ENCODE measurements around the gene RAB3IL1.

RAB3IL1 gene

DNA sequence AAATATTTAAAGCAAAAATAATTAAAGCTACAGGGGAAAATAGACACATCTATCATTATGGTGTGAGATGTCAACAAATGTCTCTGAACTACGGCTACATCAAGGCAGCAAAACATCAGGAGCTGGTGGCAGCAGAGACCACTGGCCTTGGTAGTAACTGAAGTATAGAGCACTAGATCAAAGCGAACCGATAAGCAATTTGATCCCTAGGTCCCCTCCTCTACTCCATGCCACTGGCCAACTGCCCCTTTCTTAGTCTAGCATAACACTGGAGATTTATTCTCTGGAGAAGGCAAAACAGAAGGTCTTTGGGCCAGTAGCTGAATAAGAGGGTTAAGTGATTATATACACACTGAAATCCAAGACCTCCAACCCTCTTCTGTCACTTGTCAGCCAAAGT is 13.6 kb upstream of the RAB3IL1 start:
- Histone ChIP-seq H3K4me1 (ENCODE audit: control insufficient read depth, insufficient read depth, low read length) (no peaks in the 10 kb centered on the region), H3K36me3 (ENCODE audit: control insufficient read depth, insufficient read depth, low read length) (no peaks in the 10 kb centered on the region), H3K4me3 (ENCODE audit: low read length) (no peak overlapping the region), H3K9me3 (ENCODE audit: control insufficient read depth, insufficient read depth, low read length) (no peaks in the 10 kb centered on the region), H3K27ac (ENCODE audit: low read length) (no peak overlapping the region), H3K27me3 (ENCODE audit: control insufficient read depth, insufficient read depth, low read length) (no peaks in the 10 kb centered on the region)
- no peak for DNase-seq (ENCODE audit: low read depth, low spot score)
- no CpG with 5 or more reads among the region's 3 CpGs for WGBS (ENCODE audit: insufficient coverage, insufficient read length)

DNA sequence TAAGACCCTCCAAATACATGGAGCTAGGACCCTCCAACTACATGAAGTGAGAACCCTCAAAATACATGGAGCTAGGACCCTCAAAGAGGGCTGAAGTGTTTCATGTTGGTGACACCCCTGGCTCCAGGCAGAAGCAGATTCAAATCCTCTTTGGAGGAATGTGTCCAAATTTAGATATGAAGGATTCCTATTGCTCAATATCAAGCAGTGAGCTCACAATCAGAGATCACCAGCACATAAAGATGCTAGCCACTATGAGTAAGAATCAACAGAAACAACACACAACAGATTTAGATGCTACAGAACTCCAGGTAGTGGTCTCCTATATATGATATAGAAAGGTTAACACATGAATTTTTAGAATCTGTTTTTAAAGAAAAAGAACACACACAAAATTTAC is 11.2 kb upstream of the RAB3IL1 start:
- H3K36me3 ChIP-seq (ENCODE audit: control insufficient read depth, insufficient read depth, low read length): no peaks in the 10 kb centered on the region
- no peak overlapping the region for H3K4me3 ChIP-seq (ENCODE audit: low read length)
- no peak overlapping the region for H3K27ac ChIP-seq (ENCODE audit: low read length)
- DNase-seq (ENCODE audit: low read depth, low spot score): no peak
- no peaks in the 10 kb centered on the region for H3K27me3 ChIP-seq (ENCODE audit: control insufficient read depth, insufficient read depth, low read length)
- no peaks in the 10 kb centered on the region for H3K9me3 ChIP-seq (ENCODE audit: control insufficient read depth, insufficient read depth, low read length)
- 0 out of 2 replicates have a peak, but pooled peaks cover 1% of the 10 kb centered on the region for H3K4me1 ChIP-seq (ENCODE audit: control insufficient read depth, insufficient read depth, low read length)

DNA sequence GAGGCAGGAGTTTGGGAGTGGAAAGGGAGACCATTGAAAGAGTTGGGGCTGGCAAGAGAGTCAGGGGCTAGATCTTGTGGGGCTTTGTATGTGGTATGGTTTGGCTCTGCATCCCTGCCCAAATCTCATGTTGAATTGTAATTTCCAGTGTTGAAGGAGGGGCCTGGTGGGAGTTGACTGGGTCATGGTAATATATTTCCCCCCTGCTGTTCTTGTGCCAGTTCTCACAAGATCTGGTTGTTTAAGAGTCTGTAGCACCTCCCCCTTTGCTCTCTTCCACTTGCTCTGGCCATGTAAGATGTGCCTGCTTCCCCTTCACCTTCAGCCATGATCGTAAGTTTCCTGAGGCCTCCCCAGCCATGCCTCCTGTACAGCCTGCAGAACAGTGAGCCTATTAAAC is 10.1 kb upstream of the RAB3IL1 start:
- H3K36me3 ChIP-seq (ENCODE audit: control insufficient read depth, insufficient read depth, low read length): no peaks in the 10 kb centered on the region
- no peaks in the 10 kb centered on the region for H3K9me3 ChIP-seq (ENCODE audit: control insufficient read depth, insufficient read depth, low read length)
- H3K4me1 ChIP-seq (ENCODE audit: control insufficient read depth, insufficient read depth, low read length): peaks cover 3% of the 10 kb centered on the region
- no peak overlapping the region for H3K27ac ChIP-seq (ENCODE audit: low read length)
- no CpG with 5 or more reads among the region's 1 CpG for WGBS (ENCODE audit: insufficient coverage, insufficient read length)
- DNase-seq (ENCODE audit: low read depth, low spot score): no peak
- no peaks in the 10 kb centered on the region for H3K27me3 ChIP-seq (ENCODE audit: control insufficient read depth, insufficient read depth, low read length)
- no peak overlapping the region for H3K4me3 ChIP-seq (ENCODE audit: low read length)

DNA sequence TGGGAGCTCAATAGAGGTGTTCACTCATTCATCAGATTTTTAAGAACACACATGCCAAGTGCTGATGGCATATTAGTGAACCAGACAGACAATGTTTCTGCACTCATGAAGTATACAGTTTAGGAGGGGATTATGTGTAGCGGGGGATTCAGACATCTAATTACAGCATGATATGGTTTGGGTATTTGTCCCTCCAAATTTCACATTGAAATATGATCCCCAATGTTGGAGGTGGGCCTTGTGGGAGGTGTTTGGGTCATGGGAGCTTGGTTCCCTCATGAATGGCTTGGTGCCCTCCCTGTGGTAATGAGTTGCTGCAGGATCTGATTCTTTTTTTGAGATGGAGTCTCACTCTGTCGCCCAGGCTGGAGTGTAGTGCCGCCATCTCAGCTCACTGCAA is 8.9 kb upstream of the RAB3IL1 start:
- no peak for DNase-seq (ENCODE audit: low read depth, low spot score)
- WGBS (ENCODE audit: insufficient coverage, insufficient read length): no CpG with 5 or more reads among the region's 3 CpGs
- peaks cover 3% of the 10 kb centered on the region for H3K4me1 ChIP-seq (ENCODE audit: control insufficient read depth, insufficient read depth, low read length)
- no peaks in the 10 kb centered on the region for H3K9me3 ChIP-seq (ENCODE audit: control insufficient read depth, insufficient read depth, low read length)
- no peaks in the 10 kb centered on the region for H3K27me3 ChIP-seq (ENCODE audit: control insufficient read depth, insufficient read depth, low read length)
- no peaks in the 10 kb centered on the region for H3K36me3 ChIP-seq (ENCODE audit: control insufficient read depth, insufficient read depth, low read length)
- H3K4me3 ChIP-seq (ENCODE audit: low read length): no peak overlapping the region
- H3K27ac ChIP-seq (ENCODE audit: low read length): no peak overlapping the region

DNA sequence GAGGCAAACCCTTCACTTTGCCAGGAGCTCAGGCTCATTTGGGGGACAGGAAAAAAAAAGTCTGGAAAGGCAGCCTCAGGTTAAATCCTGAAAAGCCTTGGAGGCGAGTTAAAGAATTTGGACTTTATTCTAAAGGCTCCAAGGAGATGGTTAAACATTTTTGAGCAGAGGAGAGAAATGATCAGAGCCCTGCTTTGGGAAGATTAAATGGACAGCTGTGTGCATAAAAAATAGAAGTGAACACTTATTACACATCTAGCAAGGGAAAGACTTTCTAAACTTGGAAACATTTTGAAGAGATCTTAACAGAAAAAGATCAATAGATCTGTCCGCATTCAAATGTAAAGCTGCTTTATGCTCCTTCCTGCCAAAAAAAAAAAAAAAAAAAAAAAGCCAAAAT is 8.4 kb upstream of the RAB3IL1 start:
- no peak overlapping the region for H3K27ac ChIP-seq (ENCODE audit: low read length)
- no peaks in the 10 kb centered on the region for H3K27me3 ChIP-seq (ENCODE audit: control insufficient read depth, insufficient read depth, low read length)
- no peak overlapping the region for H3K4me3 ChIP-seq (ENCODE audit: low read length)
- DNase-seq (ENCODE audit: low read depth, low spot score): no peak
- H3K4me1 ChIP-seq (ENCODE audit: control insufficient read depth, insufficient read depth, low read length): peaks cover 3% of the 10 kb centered on the region
- no CpG with 5 or more reads among the region's 2 CpGs for WGBS (ENCODE audit: insufficient coverage, insufficient read length)
- H3K36me3 ChIP-seq (ENCODE audit: control insufficient read depth, insufficient read depth, low read length): no peaks in the 10 kb centered on the region
- no peaks in the 10 kb centered on the region for H3K9me3 ChIP-seq (ENCODE audit: control insufficient read depth, insufficient read depth, low read length)

GRCh38 chr11:61924064-61924455 is 6.7 kb upstream of the RAB3IL1 start:
- no CpG with 5 or more reads among the region's 6 CpGs for WGBS (ENCODE audit: insufficient coverage, insufficient read length)
- peaks cover 3% of the 10 kb centered on the region for H3K4me1 ChIP-seq (ENCODE audit: control insufficient read depth, insufficient read depth, low read length)
- no peaks in the 10 kb centered on the region for H3K9me3 ChIP-seq (ENCODE audit: control insufficient read depth, insufficient read depth, low read length)
- H3K27me3 ChIP-seq (ENCODE audit: control insufficient read depth, insufficient read depth, low read length): no peaks in the 10 kb centered on the region
- no peaks in the 10 kb centered on the region for H3K36me3 ChIP-seq (ENCODE audit: control insufficient read depth, insufficient read depth, low read length)
- DNase-seq (ENCODE audit: low read depth, low spot score): no peak
- H3K27ac ChIP-seq (ENCODE audit: low read length): no peak overlapping the region
- no peak overlapping the region for H3K4me3 ChIP-seq (ENCODE audit: low read length)

DNA sequence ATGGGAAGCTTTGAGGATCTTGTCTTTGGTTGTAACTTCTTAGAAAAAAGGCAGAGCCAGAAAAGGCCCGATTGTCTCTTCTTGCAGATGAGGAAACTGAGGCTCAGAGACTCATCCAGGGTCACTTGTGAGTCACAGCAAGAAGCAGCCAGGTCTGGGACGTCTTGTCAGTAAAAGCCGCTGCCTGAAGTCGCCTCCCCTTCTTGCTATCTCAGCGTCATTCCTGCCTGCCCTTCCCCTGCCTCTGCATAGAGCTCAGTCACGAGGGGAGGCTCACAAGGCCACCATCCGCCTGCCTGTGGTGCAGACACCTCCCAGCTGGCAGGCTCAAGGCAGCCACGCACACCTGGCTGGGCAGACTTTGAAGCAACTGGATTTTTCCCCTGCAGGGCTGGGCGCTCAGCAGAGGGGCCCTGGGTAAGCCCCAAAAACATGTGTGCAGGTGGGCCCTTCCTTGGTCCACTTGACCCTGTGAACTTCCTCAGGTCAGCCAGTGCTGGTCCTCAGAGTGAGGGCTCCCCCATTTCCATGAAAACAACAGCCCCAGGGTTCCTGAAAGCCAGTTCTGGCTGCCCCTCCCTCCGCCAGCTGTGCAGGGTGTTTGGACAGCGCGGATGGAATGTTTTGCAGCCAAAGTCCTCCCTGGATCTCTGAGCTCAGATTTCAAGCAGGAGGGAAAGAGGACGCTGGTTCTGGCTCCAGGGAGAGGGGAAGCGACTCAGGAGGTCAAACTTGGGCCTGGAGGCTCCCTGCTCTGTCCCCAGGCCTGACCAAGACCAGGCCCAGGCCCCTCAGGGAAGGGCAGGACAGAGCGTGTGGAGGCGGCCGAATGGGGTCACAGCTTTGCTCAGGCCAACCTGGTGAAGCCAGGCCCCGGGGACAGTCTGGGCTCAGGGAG is 6.0 kb upstream of the RAB3IL1 start:
- no peak for DNase-seq (ENCODE audit: low read depth, low spot score)
- Histone ChIP-seq H3K4me3 (ENCODE audit: low read length) (no peak overlapping the region), H3K9me3 (ENCODE audit: control insufficient read depth, insufficient read depth, low read length) (no peaks in the 10 kb centered on the region), H3K4me1 (ENCODE audit: control insufficient read depth, insufficient read depth, low read length) (peaks cover 3% of the 10 kb centered on the region), H3K27ac (ENCODE audit: low read length) (no peak overlapping the region), H3K27me3 (ENCODE audit: control insufficient read depth, insufficient read depth, low read length) (no peaks in the 10 kb centered on the region), H3K36me3 (ENCODE audit: control insufficient read depth, insufficient read depth, low read length) (no peaks in the 10 kb centered on the region)
- WGBS (ENCODE audit: insufficient coverage, insufficient read length): no CpG with 5 or more reads among the region's 18 CpGs

GRCh38 chr11:61922539-61922938 is 5.2 kb upstream of the RAB3IL1 start:
- no CpG with 5 or more reads among the region's 6 CpGs for WGBS (ENCODE audit: insufficient coverage, insufficient read length)
- Histone ChIP-seq H3K4me3 (ENCODE audit: low read length) (no peak overlapping the region), H3K27ac (ENCODE audit: low read length) (no peak overlapping the region), H3K27me3 (ENCODE audit: control insufficient read depth, insufficient read depth, low read length) (no peaks in the 10 kb centered on the region), H3K36me3 (ENCODE audit: control insufficient read depth, insufficient read depth, low read length) (no peaks in the 10 kb centered on the region), H3K4me1 (ENCODE audit: control insufficient read depth, insufficient read depth, low read length) (peaks cover 3% of the 10 kb centered on the region), H3K9me3 (ENCODE audit: control insufficient read depth, insufficient read depth, low read length) (no peaks in the 10 kb centered on the region)
- DNase-seq (ENCODE audit: low read depth, low spot score): no peak

- Histone ChIP-seq H3K27me3 (ENCODE audit: control insufficient read depth, insufficient read depth, low read length) (no peaks in the 10 kb centered on the region; the same call in 1 of the 2 replicates), H3K9me3 (ENCODE audit: control insufficient read depth, insufficient read depth, low read length) (no peaks in the 10 kb centered on the region), H3K27ac (ENCODE audit: low read length) (no peak overlapping the region), H3K36me3 (ENCODE audit: control insufficient read depth, insufficient read depth, low read length) (no peaks in the 10 kb centered on the region), H3K4me3 (ENCODE audit: low read length) (no peak overlapping the region), H3K4me1 (ENCODE audit: control insufficient read depth, insufficient read depth, low read length) (peaks cover 3% of the 10 kb centered on the region)
- WGBS (ENCODE audit: insufficient coverage, insufficient read length): no CpG with 5 or more reads among the region's 3 CpGs
- DNase-seq (ENCODE audit: low read depth, low spot score): no peak
Observed at GRCh38 chr11:61921446-61921845, 4.1 kb upstream of the RAB3IL1 start.

DNA sequence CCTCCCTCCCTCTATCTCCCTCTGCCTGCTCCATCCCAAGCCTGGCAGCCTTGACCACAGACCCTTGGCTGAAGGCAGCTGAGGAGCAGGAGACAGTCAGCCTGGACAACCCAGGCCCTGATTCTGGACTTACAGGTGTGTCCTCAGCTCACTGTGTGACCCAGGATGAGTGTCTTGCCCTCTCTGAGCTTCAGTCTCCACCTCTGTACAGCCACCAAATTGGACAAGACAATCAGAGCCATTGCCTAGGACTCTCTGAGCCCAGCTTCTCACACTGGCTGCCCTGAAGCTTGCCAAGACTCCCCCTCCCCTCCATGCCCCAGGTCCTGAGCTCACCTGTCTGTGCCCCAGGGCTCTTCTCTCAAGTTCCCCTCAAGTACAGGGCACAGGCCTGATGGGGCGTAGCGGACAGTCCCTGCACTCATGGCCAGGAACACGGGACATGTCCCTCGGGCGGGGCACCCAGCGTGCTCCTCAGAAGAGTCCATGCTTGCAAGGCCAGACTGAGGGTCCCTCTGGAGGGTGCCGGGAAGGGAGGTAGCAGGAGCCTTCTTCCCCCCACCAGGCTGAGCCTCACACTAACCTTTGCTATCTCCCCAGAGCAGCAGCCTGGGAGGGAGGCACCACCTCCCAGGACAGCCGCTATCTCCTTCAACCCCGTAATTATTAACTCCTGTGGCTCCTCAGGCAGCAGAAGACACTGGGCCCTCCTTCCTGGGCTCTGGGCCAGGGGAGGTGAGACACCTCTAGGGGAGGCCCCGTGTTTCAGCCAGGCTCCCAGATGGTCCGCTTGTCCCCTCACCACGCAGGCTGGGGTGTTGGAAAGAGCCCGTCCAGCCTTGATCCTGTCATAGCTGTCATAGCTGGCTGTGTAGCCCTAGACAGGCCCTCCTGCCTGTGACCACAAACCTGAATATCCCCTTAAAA is 2.6 kb upstream of the RAB3IL1 start:
- WGBS (ENCODE audit: insufficient coverage, insufficient read length): no CpG with 5 or more reads among the region's 13 CpGs
- H3K27ac ChIP-seq (ENCODE audit: low read length): no peak overlapping the region

More for the DNA sequence above, 2.6 kb upstream of the RAB3IL1 start:
- DNase-seq (ENCODE audit: low read depth, low spot score): no peak
- Histone ChIP-seq H3K4me1 (ENCODE audit: control insufficient read depth, insufficient read depth, low read length) (peaks cover 3% of the 10 kb centered on the region), H3K9me3 (ENCODE audit: control insufficient read depth, insufficient read depth, low read length) (no peaks in the 10 kb centered on the region), H3K36me3 (ENCODE audit: control insufficient read depth, insufficient read depth, low read length) (no peaks in the 10 kb centered on the region), H3K4me3 (ENCODE audit: low read length) (no peak overlapping the region), H3K27me3 (ENCODE audit: control insufficient read depth, insufficient read depth, low read length) (no peaks in the 10 kb centered on the region; the same call in 1 of the 2 replicates)

Measured in iPS DF 6.9 (cell line).